ENCODE measurements around the gene TEF.
A peak's percentile ranks its signal among the peaks of the same experiment; 100 is the strongest.

Gene TEF

GRCh38 chr22:41361716-41362310 lies 19.9 kb upstream of the TEF start:
- H3K27ac ChIP-seq = no peak overlapping the region
- TF ChIP-seq, protein P1, sequence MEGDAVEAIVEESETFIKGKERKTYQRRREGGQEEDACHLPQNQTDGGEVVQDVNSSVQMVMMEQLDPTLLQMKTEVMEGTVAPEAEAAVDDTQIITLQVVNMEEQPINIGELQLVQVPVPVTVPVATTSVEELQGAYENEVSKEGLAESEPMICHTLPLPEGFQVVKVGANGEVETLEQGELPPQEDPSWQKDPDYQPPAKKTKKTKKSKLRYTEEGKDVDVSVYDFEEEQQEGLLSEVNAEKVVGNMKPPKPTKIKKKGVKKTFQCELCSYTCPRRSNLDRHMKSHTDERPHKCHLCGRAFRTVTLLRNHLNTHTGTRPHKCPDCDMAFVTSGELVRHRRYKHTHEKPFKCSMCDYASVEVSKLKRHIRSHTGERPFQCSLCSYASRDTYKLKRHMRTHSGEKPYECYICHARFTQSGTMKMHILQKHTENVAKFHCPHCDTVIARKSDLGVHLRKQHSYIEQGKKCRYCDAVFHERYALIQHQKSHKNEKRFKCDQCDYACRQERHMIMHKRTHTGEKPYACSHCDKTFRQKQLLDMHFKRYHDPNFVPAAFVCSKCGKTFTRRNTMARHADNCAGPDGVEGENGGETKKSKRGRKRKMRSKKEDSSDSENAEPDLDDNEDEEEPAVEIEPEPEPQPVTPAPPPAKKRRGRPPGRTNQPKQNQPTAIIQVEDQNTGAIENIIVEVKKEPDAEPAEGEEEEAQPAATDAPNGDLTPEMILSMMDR (conservative IDR thresholded peaks at IDR 0.05) = no peak

GRCh38 chr22:41362615-41363014 lies 19.1 kb upstream of the TEF start:
- no peak overlapping the region for H3K27ac ChIP-seq
- TF ChIP-seq, protein P1 (conservative IDR thresholded peaks at IDR 0.05) = no peak

- H3K27ac ChIP-seq = 0 out of 2 replicates have a peak overlapping the region, but pooled peaks have one; percentile 18
- TF ChIP-seq, protein P1 (conservative IDR thresholded peaks at IDR 0.05) = no peak
Measured at GRCh38 chr22:41364233-41364632, 17.5 kb upstream of the TEF start.

DNA sequence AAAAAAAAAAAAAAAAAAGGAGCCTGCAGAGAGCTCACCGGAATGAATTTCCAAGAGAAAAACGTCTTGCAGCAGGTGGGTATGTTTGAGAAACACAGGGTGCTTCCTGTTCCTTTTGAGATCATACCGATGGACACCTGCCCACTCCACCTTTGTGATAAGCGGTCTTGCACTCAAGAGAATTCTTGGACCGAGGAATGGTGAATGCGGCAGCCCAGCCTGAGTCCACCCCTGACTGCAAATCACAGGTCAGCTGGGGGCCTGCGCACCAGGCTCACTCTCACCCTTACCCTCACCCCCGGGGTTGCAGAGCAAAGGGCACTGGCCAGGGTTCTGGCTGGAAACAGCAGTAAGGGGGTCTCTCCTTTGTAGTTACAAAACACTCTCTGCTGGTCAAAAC lies 16.8 kb upstream of the TEF start:
- TF ChIP-seq, protein P1 (conservative IDR thresholded peaks at IDR 0.05) = no peak
- H3K27ac ChIP-seq = 0 out of 2 replicates have a peak overlapping the region, but pooled peaks have one; percentile 18

- TF ChIP-seq, protein P1 (conservative IDR thresholded peaks at IDR 0.05) = no peak
- H3K27ac ChIP-seq = 0 out of 2 replicates have a peak overlapping the region, but pooled peaks have one; percentile 18
Measured at GRCh38 chr22:41365425-41365824, 16.3 kb upstream of the TEF start.

GRCh38 chr22:41366323-41367029 lies 15.3 kb upstream of the TEF start:
- TF ChIP-seq, protein P1 (conservative IDR thresholded peaks at IDR 0.05) = no peak
- peak overlapping the region; percentile 80 for H3K27ac ChIP-seq

GRCh38 chr22:41367039-41367679 lies 14.6 kb upstream of the TEF start:
- H3K27ac ChIP-seq = peak overlapping the region; percentile 80
- TF ChIP-seq, protein P1 (conservative IDR thresholded peaks at IDR 0.05) = peak; percentile 61

All from VCaP (cell line).